HTERT RPE-1 (cell line): ENCODE measurements around the gene IFT122.
"Not testable (repeated sequence)": the region's sequence is repeated elsewhere in the genome, so short reads cannot be mapped to it uniquely, and the experiment has no call there.

Experiments used
- in situ Hi-C: fragments of 300-500 bp; cut with MboI; formaldehyde crosslinking; loops from 4 replicates; pipeline ENCODE4 v1.14.3; 2020; ENCODE audit warnings: low sequenced_read_pairs

IFT122 gene

DNA sequence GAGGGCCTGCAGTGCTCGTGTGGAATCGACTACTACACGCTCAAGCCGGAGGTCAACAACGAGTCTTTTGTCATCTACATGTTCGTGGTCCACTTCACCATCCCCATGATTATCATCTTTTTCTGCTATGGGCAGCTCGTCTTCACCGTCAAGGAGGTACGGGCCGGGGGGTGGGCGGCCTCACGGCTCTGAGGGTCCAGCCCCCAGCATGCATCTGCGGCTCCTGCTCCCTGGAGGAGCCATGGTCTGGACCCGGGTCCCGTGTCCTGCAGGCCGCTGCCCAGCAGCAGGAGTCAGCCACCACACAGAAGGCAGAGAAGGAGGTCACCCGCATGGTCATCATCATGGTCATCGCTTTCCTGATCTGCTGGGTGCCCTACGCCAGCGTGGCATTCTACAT is 92.2 kb downstream of the IFT122 start:
- in situ Hi-C loops = no loop called here

DNA sequence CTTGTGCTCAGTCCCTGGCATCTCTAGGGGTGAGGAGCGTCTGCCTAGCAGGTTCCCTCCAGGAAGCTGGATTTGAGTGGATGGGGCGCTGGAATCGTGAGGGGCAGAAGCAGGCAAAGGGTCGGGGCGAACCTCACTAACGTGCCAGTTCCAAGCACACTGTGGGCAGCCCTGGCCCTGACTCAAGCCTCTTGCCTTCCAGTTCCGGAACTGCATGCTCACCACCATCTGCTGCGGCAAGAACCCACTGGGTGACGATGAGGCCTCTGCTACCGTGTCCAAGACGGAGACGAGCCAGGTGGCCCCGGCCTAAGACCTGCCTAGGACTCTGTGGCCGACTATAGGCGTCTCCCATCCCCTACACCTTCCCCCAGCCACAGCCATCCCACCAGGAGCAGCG is 93.4 kb downstream of the IFT122 start:
- in situ Hi-C loops = no loop called here

DNA sequence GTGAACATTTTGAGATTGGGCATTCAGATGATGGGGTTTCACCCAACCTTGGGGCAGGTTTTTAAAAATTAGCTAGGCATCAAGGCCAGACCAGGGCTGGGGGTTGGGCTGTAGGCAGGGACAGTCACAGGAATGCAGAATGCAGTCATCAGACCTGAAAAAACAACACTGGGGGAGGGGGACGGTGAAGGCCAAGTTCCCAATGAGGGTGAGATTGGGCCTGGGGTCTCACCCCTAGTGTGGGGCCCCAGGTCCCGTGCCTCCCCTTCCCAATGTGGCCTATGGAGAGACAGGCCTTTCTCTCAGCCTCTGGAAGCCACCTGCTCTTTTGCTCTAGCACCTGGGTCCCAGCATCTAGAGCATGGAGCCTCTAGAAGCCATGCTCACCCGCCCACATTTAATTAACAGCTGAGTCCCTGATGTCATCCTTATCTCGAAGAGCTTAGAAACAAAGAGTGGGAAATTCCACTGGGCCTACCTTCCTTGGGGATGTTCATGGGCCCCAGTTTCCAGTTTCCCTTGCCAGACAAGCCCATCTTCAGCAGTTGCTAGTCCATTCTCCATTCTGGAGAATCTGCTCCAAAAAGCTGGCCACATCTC is 94.5 kb downstream of the IFT122 start:
- in situ Hi-C loops = no loop called here

DNA sequence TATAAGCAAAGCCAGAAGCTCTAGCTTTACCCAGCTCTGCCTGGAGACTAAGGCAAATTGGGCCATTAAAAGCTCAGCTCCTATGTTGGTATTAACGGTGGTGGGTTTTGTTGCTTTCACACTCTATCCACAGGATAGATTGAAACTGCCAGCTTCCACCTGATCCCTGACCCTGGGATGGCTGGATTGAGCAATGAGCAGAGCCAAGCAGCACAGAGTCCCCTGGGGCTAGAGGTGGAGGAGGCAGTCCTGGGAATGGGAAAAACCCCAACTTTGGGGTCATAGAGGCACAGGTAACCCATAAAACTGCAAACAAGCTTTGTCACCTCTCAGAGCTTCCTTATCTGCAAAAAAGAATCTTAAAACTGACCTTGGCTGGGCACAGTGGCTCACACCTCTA is 95.1 kb downstream of the IFT122 start:
- in situ Hi-C loops = no loop called here

DNA sequence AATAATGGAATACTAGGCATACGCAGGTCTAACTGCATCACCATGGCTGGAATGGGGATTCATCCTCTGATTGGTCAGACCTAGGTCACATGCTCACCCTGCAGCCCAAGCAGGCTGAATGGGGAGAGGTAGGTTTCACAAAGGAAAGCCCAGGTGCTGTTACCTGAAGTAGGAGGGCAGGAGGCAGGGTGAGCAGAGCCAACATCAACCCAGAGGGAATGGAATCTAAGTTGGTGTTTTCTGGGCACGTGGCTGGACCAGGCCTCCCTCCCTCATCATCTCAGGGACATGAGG is 96.3 kb downstream of the IFT122 start:
- in situ Hi-C loops = no loop called here

GRCh38 chr3:129536804-129537203 is 96.8 kb downstream of the IFT122 start:
- in situ Hi-C loops = no loop called here

DNA sequence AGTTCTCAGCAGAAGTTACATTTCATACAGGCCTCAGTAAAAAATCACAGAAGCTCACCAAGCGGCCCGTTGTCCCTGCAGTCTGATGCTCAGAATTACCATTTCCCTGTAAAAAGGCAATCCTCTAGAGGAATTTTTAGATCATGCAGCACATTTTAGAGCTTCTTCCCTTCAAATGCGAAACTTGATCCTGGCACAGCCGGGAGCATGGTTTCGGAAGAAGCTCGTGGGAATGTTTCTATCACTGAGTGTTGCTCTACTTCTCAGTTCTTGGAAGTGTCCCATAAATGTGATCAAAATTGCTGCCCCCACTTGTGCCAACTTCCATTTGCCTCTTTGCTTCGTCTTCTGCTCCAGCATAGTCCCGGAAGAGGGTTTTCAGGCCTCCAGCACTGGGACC is 99.2 kb downstream of the IFT122 start:
- in situ Hi-C loops = no loop called here

GRCh38 chr3:129540776-129541516 is 100.9 kb downstream of the IFT122 start:
- in situ Hi-C loops = no loop called here

DNA sequence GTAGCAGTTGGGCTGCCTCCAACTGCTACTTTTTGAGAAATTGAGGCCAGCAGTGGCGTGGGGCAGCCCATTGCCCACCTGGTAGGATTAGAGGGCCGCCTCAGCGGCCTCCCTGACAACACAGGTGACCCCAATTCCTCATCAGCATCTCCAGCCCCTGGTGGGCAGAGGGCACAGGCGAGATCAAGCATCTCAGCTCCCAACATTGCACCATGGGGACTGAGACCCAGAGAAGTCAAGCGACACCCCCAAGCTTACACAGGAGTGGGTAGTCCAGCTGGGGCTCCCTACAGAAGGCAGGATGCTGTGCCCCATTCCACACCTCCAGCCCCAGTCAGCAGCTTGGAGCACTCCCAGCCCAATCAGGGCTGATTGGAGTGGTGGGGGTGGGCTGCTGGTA is 102.7 kb downstream of the IFT122 start:
- in situ Hi-C loops = no loop called here

- in situ Hi-C loops = no loop called here
Measured at GRCh38 chr3:129543156-129543790, 103.2 kb downstream of the IFT122 start, which contains the start of gene H1-8. H1-8 (plus strand) TSS chr3:129543175; CDS start chr3:129543219, 44 bp downstream.

GRCh38 chr3:129543999-129544398 is 104.0 kb downstream of the IFT122 start:
- in situ Hi-C loops = no loop called here

DNA sequence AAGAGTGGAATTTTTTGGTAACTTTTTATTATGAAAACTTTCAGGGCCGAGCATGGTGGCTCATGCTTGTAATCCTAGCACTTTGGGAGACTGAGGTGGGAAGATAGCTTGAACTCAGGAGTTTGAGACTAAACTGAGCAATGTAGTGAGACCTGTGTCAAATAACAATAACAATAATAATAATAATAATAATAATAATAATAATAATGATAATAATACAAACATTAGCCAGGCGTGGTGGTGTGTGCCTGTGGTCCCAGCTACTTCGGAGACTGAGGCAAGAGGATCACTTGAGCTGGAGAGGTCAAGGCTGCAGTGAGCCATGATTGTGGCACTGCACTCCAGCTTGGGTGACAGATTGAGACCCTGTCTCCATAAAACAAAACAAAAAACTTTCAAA is 105.9 kb downstream of the IFT122 start:
- in situ Hi-C loops = not testable (repeated sequence)

DNA sequence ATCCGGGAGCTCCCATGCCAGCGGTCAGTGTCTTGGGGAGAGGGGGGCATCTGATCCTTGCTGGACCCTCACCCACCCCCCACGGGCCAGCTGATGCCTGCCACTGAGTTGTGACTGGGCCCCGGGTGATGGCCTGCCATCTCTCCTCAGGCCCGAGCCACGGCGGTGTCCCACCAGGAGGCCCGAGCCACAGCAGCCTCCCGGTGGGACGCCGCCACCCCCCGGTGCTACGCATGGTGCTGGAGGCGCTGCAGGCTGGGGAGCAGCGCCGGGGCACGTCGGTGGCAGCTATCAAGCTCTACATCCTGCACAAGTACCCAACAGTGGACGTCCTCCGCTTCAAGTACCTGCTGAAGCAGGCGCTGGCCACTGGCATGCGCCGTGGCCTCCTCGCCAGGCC is 107.2 kb downstream of the IFT122 start:
- in situ Hi-C loops = no loop called here

DNA sequence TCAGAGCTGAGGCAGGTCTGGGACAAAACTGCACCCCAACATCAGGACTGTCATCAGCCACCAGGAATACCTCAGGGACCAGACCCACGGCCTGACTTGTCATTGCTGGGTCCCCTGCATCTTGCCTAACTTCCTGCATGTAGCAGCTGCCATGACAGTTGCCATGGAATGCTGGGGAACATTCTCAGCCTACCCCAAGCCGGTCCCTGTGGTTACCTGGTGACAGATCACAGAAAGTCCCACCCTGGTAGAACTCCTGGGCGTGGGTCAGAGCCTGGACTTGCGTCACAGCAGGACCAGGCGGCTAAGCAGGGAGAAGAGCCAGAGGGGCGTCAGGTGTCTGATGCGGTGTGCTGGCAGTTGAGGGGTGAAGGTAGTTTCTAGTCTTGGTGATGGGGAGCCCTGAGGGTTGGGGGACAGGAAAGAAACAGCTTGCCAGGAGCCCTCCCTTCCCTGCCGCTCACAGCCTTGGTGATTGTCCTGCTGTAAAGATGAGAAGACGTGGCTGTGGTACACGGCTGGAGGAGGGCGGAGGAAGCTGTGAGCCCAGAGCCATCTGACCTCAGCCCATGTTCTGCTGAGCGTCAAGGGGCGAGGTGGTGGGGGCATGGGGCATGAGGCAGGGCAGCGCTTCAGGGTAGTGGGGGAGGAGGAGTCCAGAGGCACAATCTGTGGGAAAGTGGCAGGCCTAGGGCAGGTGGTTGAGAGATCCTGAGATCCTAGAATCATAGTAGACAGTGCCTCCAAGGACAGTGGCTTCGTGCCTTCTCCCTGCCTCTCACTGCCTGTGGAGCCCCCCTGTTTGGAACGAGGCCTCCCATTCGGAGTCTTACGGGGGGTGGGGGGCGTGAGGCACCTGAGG is 108.3 kb downstream of the IFT122 start:
- in situ Hi-C loops = no loop called here

- in situ Hi-C loops = no loop called here
Measured at GRCh38 chr3:129549006-129549800, 109.2 kb downstream of the IFT122 start.

GRCh38 chr3:129549805-129550204 is 109.8 kb downstream of the IFT122 start:
- in situ Hi-C loops = no loop called here

- in situ Hi-C loops = no loop called here
Measured at GRCh38 chr3:129552287-129553050, 112.4 kb downstream of the IFT122 start.

DNA sequence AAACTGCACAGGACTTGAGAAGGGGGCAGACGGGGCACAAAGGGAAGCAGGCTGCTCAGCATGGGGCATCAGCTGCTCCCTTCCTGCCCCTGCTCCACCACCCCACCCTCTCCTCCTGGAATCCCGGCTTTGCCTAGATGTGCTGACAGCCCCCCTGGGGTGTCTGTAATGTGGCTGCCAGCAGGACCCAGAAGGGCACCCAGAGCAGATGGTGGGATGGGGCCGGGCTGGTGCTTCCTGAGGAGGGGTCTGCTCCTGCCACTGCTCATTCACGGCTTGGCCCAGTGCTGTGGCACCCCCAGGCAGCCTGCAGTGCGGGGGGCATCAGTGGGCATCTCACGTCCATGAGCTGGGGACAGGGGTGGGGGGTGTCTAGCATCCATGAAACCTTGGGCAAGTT is 113.1 kb downstream of the IFT122 start:
- in situ Hi-C loops = no loop called here

DNA sequence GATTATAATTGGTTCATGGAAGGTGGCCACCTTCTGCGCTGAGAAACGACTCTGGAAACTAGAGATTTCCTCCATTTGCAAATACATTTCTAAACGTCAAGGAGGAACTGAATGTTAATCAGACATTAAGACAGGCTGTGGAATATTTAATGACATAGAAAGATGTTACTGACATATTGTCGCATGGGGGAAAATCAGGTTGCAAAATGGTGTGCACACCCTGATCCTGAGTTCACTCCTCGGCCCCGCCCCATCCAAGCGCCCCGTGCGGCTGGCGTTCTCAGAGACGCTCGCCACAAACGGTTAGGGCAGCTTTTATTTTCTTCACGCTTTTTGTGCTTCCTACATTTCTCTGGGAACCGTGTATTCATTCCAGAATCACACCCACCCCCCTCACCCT is 113.7 kb downstream of the IFT122 start:
- in situ Hi-C loops = no loop called here
